OCI-LY7 (cell line): ENCODE measurements around the gene GSS. TPM values are rescaled to one million over a fixed set of nuclear protein-coding genes. Genes with fewer than 3 reads are reported as not detected.

Source experiments
- BruUV-seq: library from RNA; stranded (reverse); fragments of 400-500 nt; replicated peaks from 2 replicates; lab custom pipeline; 2021; lab: Mats Ljungman, UMichigan
- CTCF ChIA-PET: fragments of 300-600 bp; sonication (Branson Sonifier 250); formaldehyde crosslinking; loops from one replicate; lab custom pipeline; 2022; ENCODE audit warnings: antibody characterized with exemption; ENCODE audit not compliant: unreplicated experiment; lab: Charles Lee
- POLR2A ChIA-PET: fragments of 300-600 bp; sonication (Branson Sonifier 250); formaldehyde crosslinking; loops from one replicate; lab custom pipeline; 2022; ENCODE audit warnings: antibody characterized with exemption; lab: Charles Lee
- DNase-seq: peaks from one replicate; pipeline ENCODE4 v3.0.0-alpha.2; 2015; ENCODE audit warnings: low spot score
- H2AFZ ChIP-seq: fragments of 200-600 bp; sonication (generic), shearing (Covaris generic); 2 replicates; pipeline ENCODE4 v1.6.1; 2014; ENCODE audit warnings: mild to moderate bottlenecking, antibody characterized with exemption, low read length, moderate library complexity
- H3K27ac ChIP-seq: fragments of 200-600 bp; sonication (generic); 2 replicates; pipeline ENCODE4 v1.5.1; 2014; ENCODE audit warnings: mixed run types, low read depth, mild to moderate bottlenecking, moderate library complexity, low read length, inconsistent platforms; ENCODE audit not compliant: poor library complexity, severe bottlenecking
- H3K36me3 ChIP-seq: fragments of 200-600 bp; sonication (generic); 2 replicates; pipeline ENCODE4 v1.6.1; 2014; ENCODE audit warnings: mild to moderate bottlenecking, antibody characterized with exemption, low read length, moderate library complexity, mixed read lengths; ENCODE audit not compliant: insufficient read depth
- H3K4me1 ChIP-seq: fragments of 200-600 bp; sonication (generic); 2 replicates; pipeline ENCODE4 v1.5.1; 2014; ENCODE audit warnings: mild to moderate bottlenecking, low read length; ENCODE audit not compliant: insufficient read depth, poor library complexity, severe bottlenecking
- H3K4me2 ChIP-seq: fragments of 200-600 bp; sonication (generic); 2 replicates; pipeline ENCODE4 v1.6.1; 2014; ENCODE audit warnings: mild to moderate bottlenecking, low read length
- H3K4me3 ChIP-seq: fragments of 200-600 bp; sonication (generic); 2 replicates; pipeline ENCODE4 v1.5.1; 2014; ENCODE audit warnings: mild to moderate bottlenecking, low read depth, low read length; ENCODE audit not compliant: poor library complexity, severe bottlenecking
- H3K79me2 ChIP-seq: fragments of 200-600 bp; sonication (generic); 2 replicates; pipeline ENCODE4 v1.6.1; 2016; ENCODE audit warnings: low read depth, mild to moderate bottlenecking, low read length, moderate library complexity, mixed read lengths; ENCODE audit not compliant: insufficient read depth
- H3K9me2 ChIP-seq: fragments of 200-600 bp; sonication (generic); 2 replicates; pipeline ENCODE4 v1.6.1; 2016; ENCODE audit warnings: mild to moderate bottlenecking, low read length, mixed read lengths; ENCODE audit not compliant: insufficient read depth
- H3K9me3 ChIP-seq: fragments of 200-600 bp; sonication (generic); 2 replicates; pipeline ENCODE4 v1.6.1; 2014; ENCODE audit warnings: mild to moderate bottlenecking, mixed run types, low read length, mixed read lengths
- H4K20me1 ChIP-seq: fragments of 200-600 bp; sonication (generic); 2 replicates; pipeline ENCODE4 v1.6.1; 2014; ENCODE audit warnings: mild to moderate bottlenecking, antibody characterized with exemption, low read length, moderate library complexity, mixed read lengths; ENCODE audit not compliant: insufficient read depth
- CTCF ChIP-seq: fragments of 200-600 bp; sonication (generic); conservative IDR thresholded peaks from 2 replicates; pipeline ENCODE4 v1.5.1; 2014; ENCODE audit warnings: mild to moderate bottlenecking, antibody characterized with exemption, low read length, moderate library complexity, mixed read lengths
- EZH2phosphoT487 ChIP-seq: fragments of 200-600 bp; sonication (generic); IDR thresholded peaks from 2 replicates; pipeline ENCODE4 v1.6.1; 2018; ENCODE audit warnings: low read depth, borderline replicate concordance, mild to moderate bottlenecking, mixed run types, antibody characterized with exemption, low read length, moderate library complexity, mixed read lengths
- intact Hi-C: fragments of 100-400 bp; cut with micrococcal nuclease; formaldehyde crosslinking; loops from one replicate; pipeline ENCODE4 v1.10.0; 2022; ENCODE audit not compliant: unreplicated experiment
- total RNA-seq, 2 experiments: library from RNA; depleted of rRNA in 1 of 2; stranded (reverse); fragments of >200 nt in 1 of 2; shearing (Covaris generic) in 1 of 2; gene quantifications; 2 replicates each; pipeline ENCODE4 v1.2.3, GENCODE V29; 2014 to 2022

Gene GSS
- total RNA-seq, 2 experiments from 2014 or later, result 78.7 to 91.4 TPM

- H3K27ac ChIP-seq, result no peak overlapping the region
- H3K9me2 ChIP-seq, result no peaks in the 10 kb centered on the region
- H2AFZ ChIP-seq, result no peak overlapping the region
- intact Hi-C loops, result no loop called here
- DNase-seq, result no peak
- H3K9me3 ChIP-seq, result no peaks in the 10 kb centered on the region
- no TSS peak for BruUV-seq
- H3K4me3 ChIP-seq, result no peak overlapping the region
- CTCF ChIA-PET, result no interaction called here
- POLR2A ChIA-PET, result interaction anchor here (1.0 kb wide), 1 partner anchor 158 kb away, joined by 5 read pairs; no protein-coding TSS in a partner anchor
- H3K4me1 ChIP-seq, result no peaks in the 10 kb centered on the region
- no peaks in the 10 kb centered on the region for H3K36me3 ChIP-seq
- no peaks in the 10 kb centered on the region for H4K20me1 ChIP-seq
- TF ChIP-seq EZH2phosphoT487 (no peak), CTCF (no peak)
- H3K4me2 ChIP-seq, result no peak overlapping the region
- no peaks in the 10 kb centered on the region for H3K79me2 ChIP-seq
These were observed 14.7 kb upstream of the GSS start for GRCh38 chr20:34970193-34970840.

GRCh38 chr20:34968042-34968775 lies 12.6 kb upstream of the GSS start:
- H3K9me2 ChIP-seq, result no peaks in the 10 kb centered on the region
- ChIA-PET POLR2A (no interaction called here), CTCF (interaction anchor here (0.5 kb wide), 1 partner anchor 331 kb away, joined by 4 read pairs; no protein-coding TSS in a partner anchor)
- no TSS peak for BruUV-seq
- H3K9me3 ChIP-seq, result no peaks in the 10 kb centered on the region
- intact Hi-C loops, result no loop called here
- no peak overlapping the region for H3K4me3 ChIP-seq
- no peak for DNase-seq
- TF ChIP-seq CTCF (no peak), EZH2phosphoT487 (no peak)
- no peaks in the 10 kb centered on the region for H3K4me1 ChIP-seq
- no peak overlapping the region for H3K27ac ChIP-seq
- no peaks in the 10 kb centered on the region for H3K79me2 ChIP-seq
- no peak overlapping the region for H3K4me2 ChIP-seq
- no peaks in the 10 kb centered on the region for H3K36me3 ChIP-seq
- H2AFZ ChIP-seq, result no peak overlapping the region
- H4K20me1 ChIP-seq, result no peaks in the 10 kb centered on the region

- H3K4me3 ChIP-seq, result no peak overlapping the region
- H3K27ac ChIP-seq, result no peak overlapping the region
- ChIA-PET CTCF (interaction anchor here (0.5 kb wide), 1 partner anchor 332 kb away, joined by 4 read pairs; no protein-coding TSS in a partner anchor), POLR2A (no interaction called here)
- H2AFZ ChIP-seq, result no peak overlapping the region
- no peaks in the 10 kb centered on the region for H4K20me1 ChIP-seq
- H3K36me3 ChIP-seq, result no peaks in the 10 kb centered on the region
- H3K4me1 ChIP-seq, result no peaks in the 10 kb centered on the region
- no peaks in the 10 kb centered on the region for H3K9me2 ChIP-seq
- no peak overlapping the region for H3K4me2 ChIP-seq
- BruUV-seq, result no TSS peak
- DNase-seq, result no peak
- no peaks in the 10 kb centered on the region for H3K79me2 ChIP-seq
- TF ChIP-seq EZH2phosphoT487 (no peak), CTCF (no peak)
- intact Hi-C loops, result no loop called here
- no peaks in the 10 kb centered on the region for H3K9me3 ChIP-seq
These were observed 11.8 kb upstream of the GSS start for GRCh38 chr20:34967421-34967820.
